Fibroblast of lung (primary cell): ENCODE results near the gene WDR81. TPM values are rescaled to one million over a fixed set of nuclear protein-coding genes. Genes with fewer than 3 reads are reported as not detected.

Experiments
- DNase-seq, 2 donors: peaks; one replicate each; pipeline versions ENCODE4 v3.0.0 to v3.0.0-alpha.2; 2010; ENCODE audit warnings: low read depth in 2 of 2
- H2AFZ ChIP-seq: 2 replicates; pipeline ENCODE4 v1.5.1; 2012; ENCODE audit warnings: low read length, control low read depth, inconsistent platforms
- H3K27ac ChIP-seq: 2 replicates; pipeline ENCODE4 v1.5.1; 2011; ENCODE audit warnings: low read length, control low read depth; ENCODE audit not compliant: insufficient read depth
- H3K27me3 ChIP-seq: 2 replicates; pipeline ENCODE4 v1.5.1; 2011; ENCODE audit warnings: mild to moderate bottlenecking, low read length; ENCODE audit not compliant: control insufficient read depth, insufficient read depth
- H3K36me3 ChIP-seq: 2 replicates; pipeline ENCODE4 v1.5.1; 2011; ENCODE audit warnings: low read length; ENCODE audit not compliant: control insufficient read depth, insufficient read depth
- H3K4me1 ChIP-seq: 2 replicates; pipeline ENCODE4 v1.5.1; 2011; ENCODE audit warnings: low read length; ENCODE audit not compliant: control insufficient read depth, insufficient read depth; ENCODE audit errors: extremely low read depth
- H3K4me2 ChIP-seq: 2 replicates; pipeline ENCODE4 v1.5.1; 2011; ENCODE audit warnings: low read length, control low read depth; ENCODE audit not compliant: insufficient read depth; ENCODE audit errors: extremely low read depth
- H3K4me3 ChIP-seq, 4 experiments: fragments of 200-600 bp in 1 of 4; sonication (generic) in 1 of 4; replicated peaks in 1 of 4; 2 replicates each; pipeline ENCODE4 v1.5.1; 2011 to 2016; ENCODE audit warnings: low read length in 4 of 4, low read depth in 3 of 4, mild to moderate bottlenecking in 3 of 4, control low read depth in 2 of 4, inconsistent platforms in 1 of 4, mixed read lengths in 1 of 4; ENCODE audit not compliant: insufficient read depth in 1 of 4; ENCODE audit errors: control extremely low read depth in 1 of 4
- H3K79me2 ChIP-seq: 2 replicates; pipeline ENCODE4 v1.5.1; 2012; ENCODE audit warnings: mild to moderate bottlenecking, low read length, inconsistent platforms; ENCODE audit not compliant: control insufficient read depth, insufficient read depth
- H3K9ac ChIP-seq: 2 replicates; pipeline ENCODE4 v1.5.1; 2011; ENCODE audit warnings: mild to moderate bottlenecking, low read length, control low read depth; ENCODE audit not compliant: insufficient read depth
- H3K9me3 ChIP-seq: 2 replicates; pipeline ENCODE4 v1.5.1; 2012; ENCODE audit warnings: low read depth, low read length; ENCODE audit not compliant: control insufficient read depth, insufficient read depth
- H4K20me1 ChIP-seq: 2 replicates; pipeline ENCODE4 v1.5.1; 2011; ENCODE audit warnings: low read length; ENCODE audit not compliant: control insufficient read depth, insufficient read depth; ENCODE audit errors: extremely low read depth
- EZH2 ChIP-seq: IDR thresholded peaks from 2 replicates; pipeline ENCODE4 v1.5.1; 2012; ENCODE audit warnings: low read length, control low read depth, mild to moderate bottlenecking; ENCODE audit errors: missing control alignments
- polyA plus RNA-seq, 2 donors: library from polyadenylated mRNA; depleted of rRNA in 1 of 2; stranded (reverse) in 1 of 2; unstranded in 1 of 2; fragments of >200 nt; gene quantifications; 2 replicates each; pipeline ENCODE4 v1.2.1, GENCODE V29; 2011 to 2012; ENCODE audit warnings: missing spikeins in 1 of 2
- total RNA-seq: library from RNA; depleted of rRNA; stranded (reverse); fragments of >200 nt; gene quantifications from 2 replicates; pipeline ENCODE4 v1.2.1, GENCODE V29; 2014
- TF ChIP-seq, protein P1 (sequence below), 2 donors: IDR thresholded peaks in 1 of 2; conservative IDR thresholded peaks in 1 of 2; 1 replicate in 1 of 2; 2 replicates in 1 of 2; pipeline ENCODE4 v1.5.1; 2011 to 2012; ENCODE audit warnings: low read length in 2 of 2, control low read depth in 1 of 2, inconsistent platforms in 1 of 2, low read depth in 1 of 2, mild to moderate bottlenecking in 1 of 2

Gene WDR81
- total and polyA plus RNA-seq, 2 donors (not counting 1 experiment from before 2014, with no cell fraction given) = 5.4 to 31.5 TPM

DNA sequence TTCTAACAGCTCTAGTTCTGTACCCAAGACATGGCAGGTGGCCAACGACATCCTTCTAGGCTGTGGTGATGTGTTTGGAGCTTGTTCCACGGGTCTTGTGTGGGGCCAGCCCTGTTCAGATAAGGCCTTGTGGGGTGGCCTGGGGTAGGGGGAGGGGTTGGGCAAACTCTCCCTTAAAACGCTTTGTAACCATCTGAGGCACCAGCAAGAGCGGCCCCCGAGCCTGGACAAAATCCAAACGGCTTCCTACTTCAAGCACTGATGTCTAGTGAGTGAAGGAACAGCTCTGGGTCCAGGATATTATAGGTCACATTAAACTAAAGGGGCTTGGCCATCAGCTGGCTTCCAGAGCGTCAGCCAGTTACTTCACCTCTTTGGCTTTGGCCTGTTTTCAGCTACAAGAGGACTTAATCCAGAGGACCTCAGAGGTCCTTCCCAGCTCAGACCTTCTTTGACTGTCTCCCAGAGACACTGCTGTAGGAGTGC lies 49.2 kb downstream of the WDR81 start:
- TF ChIP-seq, protein P1, sequence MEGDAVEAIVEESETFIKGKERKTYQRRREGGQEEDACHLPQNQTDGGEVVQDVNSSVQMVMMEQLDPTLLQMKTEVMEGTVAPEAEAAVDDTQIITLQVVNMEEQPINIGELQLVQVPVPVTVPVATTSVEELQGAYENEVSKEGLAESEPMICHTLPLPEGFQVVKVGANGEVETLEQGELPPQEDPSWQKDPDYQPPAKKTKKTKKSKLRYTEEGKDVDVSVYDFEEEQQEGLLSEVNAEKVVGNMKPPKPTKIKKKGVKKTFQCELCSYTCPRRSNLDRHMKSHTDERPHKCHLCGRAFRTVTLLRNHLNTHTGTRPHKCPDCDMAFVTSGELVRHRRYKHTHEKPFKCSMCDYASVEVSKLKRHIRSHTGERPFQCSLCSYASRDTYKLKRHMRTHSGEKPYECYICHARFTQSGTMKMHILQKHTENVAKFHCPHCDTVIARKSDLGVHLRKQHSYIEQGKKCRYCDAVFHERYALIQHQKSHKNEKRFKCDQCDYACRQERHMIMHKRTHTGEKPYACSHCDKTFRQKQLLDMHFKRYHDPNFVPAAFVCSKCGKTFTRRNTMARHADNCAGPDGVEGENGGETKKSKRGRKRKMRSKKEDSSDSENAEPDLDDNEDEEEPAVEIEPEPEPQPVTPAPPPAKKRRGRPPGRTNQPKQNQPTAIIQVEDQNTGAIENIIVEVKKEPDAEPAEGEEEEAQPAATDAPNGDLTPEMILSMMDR (conservative IDR thresholded peaks at IDR 0.05 in 1 of 2, IDR thresholded peaks at IDR 0.05 in 1 of 2; ENCODE audit: low read depth in 1 of 2, low read length in 2 of 2) = no peak
- no peak for TF ChIP-seq EZH2
- Histone ChIP-seq H3K27ac (no peak overlapping the region), H3K4me2 (no peak overlapping the region), H3K4me3 (no peak overlapping the region), H3K9ac (no peak overlapping the region), H3K4me1 (no peaks in the 10 kb centered on the region), H3K27me3 (no peaks in the 10 kb centered on the region), H2AFZ (no peak overlapping the region), H4K20me1 (no peaks in the 10 kb centered on the region), H3K9me3 (no peaks in the 10 kb centered on the region), H3K36me3 (peaks cover 12% of the 10 kb centered on the region), H3K79me2 (no peaks in the 10 kb centered on the region)
- DNase-seq = peak in 1 of 2 donors; percentile 62

DNA sequence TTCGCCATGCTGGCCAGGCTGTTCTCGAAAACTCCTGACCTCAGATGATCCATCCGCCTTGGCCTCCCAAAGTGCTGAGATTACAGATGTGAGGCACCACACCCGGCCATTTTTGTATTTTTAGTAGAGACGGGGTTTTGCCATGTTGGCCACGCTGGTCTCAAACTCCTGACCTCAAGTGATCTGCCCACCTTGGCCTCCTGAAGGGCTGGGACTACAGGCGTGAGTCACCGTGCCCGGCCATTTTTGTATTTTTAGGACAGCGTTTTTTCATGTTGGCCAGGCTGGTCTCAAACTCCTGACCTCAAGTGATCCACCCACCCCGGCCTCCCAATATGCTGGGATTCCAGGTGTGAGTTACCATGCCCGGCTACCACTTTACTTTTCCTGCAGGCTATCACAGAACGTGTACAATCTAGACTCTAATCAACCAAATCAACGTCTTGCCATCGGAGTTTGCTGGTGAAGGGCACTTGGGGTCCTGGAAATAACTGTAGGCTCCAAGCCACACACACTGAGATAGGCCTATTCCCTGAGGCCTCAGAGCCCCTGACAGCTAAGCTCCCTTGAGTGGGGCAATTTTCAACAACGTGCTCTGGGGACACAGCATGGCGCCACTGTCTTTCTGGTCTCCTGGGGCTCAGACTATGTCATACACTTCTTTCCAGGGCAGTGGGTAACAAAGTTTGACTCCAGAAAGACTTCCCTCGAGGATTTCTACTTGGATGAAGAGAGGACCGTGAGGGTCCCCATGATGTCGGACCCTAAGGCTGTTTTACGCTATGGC lies 50.1 kb downstream of the WDR81 start:
- no peak overlapping the region for H2AFZ ChIP-seq
- H3K36me3 ChIP-seq = peaks cover 12% of the 10 kb centered on the region
- no peak overlapping the region for H3K27ac ChIP-seq
- H3K4me2 ChIP-seq = no peak overlapping the region
- no peak for DNase-seq
- H3K9me3 ChIP-seq = no peaks in the 10 kb centered on the region
- H3K4me3 ChIP-seq = no peak overlapping the region
- H3K27me3 ChIP-seq = no peaks in the 10 kb centered on the region
- peaks cover 3% of the 10 kb centered on the region for H3K4me1 ChIP-seq
- H4K20me1 ChIP-seq = no peaks in the 10 kb centered on the region
- no peak overlapping the region for H3K9ac ChIP-seq
- H3K79me2 ChIP-seq = no peaks in the 10 kb centered on the region
- TF ChIP-seq, protein P1 (conservative IDR thresholded peaks at IDR 0.05 in 1 of 2, IDR thresholded peaks at IDR 0.05 in 1 of 2; ENCODE audit: low read depth in 1 of 2, low read length in 2 of 2) = no peak
- no peak for TF ChIP-seq EZH2

DNA sequence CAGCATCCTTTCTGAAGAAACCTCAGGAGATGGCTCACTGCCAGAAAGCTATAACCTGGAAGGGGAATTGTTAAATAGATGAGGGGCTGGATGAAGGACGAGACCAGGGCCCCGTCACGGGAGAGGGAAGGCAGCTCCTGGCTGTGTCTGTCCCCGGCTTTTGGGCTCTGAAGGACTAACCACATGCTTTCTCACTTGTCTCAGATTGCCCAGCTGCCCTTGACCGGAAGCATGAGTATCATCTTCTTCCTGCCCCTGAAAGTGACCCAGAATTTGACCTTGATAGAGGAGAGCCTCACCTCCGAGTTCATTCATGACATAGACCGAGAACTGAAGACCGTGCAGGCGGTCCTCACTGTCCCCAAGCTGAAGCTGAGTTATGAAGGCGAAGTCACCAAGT lies 51.8 kb downstream of the WDR81 start:
- DNase-seq = no peak
- no peak for TF ChIP-seq EZH2
- TF ChIP-seq, protein P1 (conservative IDR thresholded peaks at IDR 0.05 in 1 of 2, IDR thresholded peaks at IDR 0.05 in 1 of 2; ENCODE audit: low read depth in 1 of 2, low read length in 2 of 2) = no peak
- no peak overlapping the region for H3K4me2 ChIP-seq
- no peaks in the 10 kb centered on the region for H3K27me3 ChIP-seq
- no peaks in the 10 kb centered on the region for H4K20me1 ChIP-seq
- H3K79me2 ChIP-seq = no peaks in the 10 kb centered on the region
- H3K9me3 ChIP-seq = no peaks in the 10 kb centered on the region
- no peak overlapping the region for H3K4me3 ChIP-seq
- H3K4me1 ChIP-seq = peaks cover 8% of the 10 kb centered on the region
- H3K27ac ChIP-seq = no peak overlapping the region
- H3K36me3 ChIP-seq = peaks cover 15% of the 10 kb centered on the region
- no peak overlapping the region for H2AFZ ChIP-seq
- H3K9ac ChIP-seq = no peak overlapping the region
